Bronchial epithelial cell (primary cell): ENCODE data around the gene TRMU. TPM values are rescaled to one million over a fixed set of nuclear protein-coding genes. Genes with fewer than 3 reads are reported as not detected.

Experiments
- DNase-seq: peaks from one replicate; pipeline ENCODE4 v3.0.0-alpha.2; 2010; ENCODE audit warnings: low read depth
- FAIRE-seq: peaks from 2 replicates; lab custom pipeline; 2011; peaks lifted over from hg19 to GRCh38; lab: Jason Lieb, UNC
- H3K27me3 ChIP-seq: 2 replicates; pipeline ENCODE4 v1.5.1; 2011; ENCODE audit warnings: low read length; ENCODE audit not compliant: control insufficient read depth, insufficient read depth
- H3K36me3 ChIP-seq: 2 replicates; pipeline ENCODE4 v1.5.1; 2011; ENCODE audit warnings: low read length; ENCODE audit not compliant: control insufficient read depth, insufficient read depth
- H3K4me3 ChIP-seq: 2 replicates; pipeline ENCODE4 v1.5.1; 2011; ENCODE audit warnings: mild to moderate bottlenecking, low read depth, low read length, control low read depth
- total RNA-seq: library from RNA; depleted of rRNA; stranded (reverse); fragments of >200 nt; gene quantifications from 2 replicates; pipeline ENCODE4 v1.2.1, GENCODE V29; 2014
- TF ChIP-seq, protein P1 (sequence below): IDR thresholded peaks from 2 replicates; pipeline ENCODE4 v1.5.1; 2011; ENCODE audit warnings: mild to moderate bottlenecking, moderate library complexity, low read length, control low read depth, inconsistent platforms; ENCODE audit not compliant: insufficient read depth, severe bottlenecking

TRMU gene
- total RNA-seq, 1 donor from 2014 or later: 38.7 TPM

DNA sequence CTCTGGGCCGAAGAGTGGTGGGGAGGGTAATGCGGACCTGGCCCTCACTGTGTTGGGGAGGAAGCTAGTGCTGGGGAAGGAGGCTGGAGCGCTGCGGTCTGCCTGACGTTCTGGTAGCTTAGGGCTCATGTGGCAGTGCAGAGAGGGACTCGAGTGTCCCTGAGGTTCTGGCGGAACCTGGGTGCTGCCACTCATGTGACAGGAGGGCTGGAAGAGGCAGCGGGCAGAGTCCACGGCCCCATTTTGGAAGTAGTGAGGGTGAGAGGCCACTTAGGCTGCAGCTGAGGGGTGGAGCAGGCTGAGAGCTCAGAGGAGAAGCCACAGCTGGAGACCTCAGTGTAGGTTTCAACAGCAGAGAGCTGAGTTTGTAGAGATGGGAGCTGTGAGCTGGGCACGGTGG, 16.2 kb upstream of the TRMU start:
- TF ChIP-seq, protein P1, sequence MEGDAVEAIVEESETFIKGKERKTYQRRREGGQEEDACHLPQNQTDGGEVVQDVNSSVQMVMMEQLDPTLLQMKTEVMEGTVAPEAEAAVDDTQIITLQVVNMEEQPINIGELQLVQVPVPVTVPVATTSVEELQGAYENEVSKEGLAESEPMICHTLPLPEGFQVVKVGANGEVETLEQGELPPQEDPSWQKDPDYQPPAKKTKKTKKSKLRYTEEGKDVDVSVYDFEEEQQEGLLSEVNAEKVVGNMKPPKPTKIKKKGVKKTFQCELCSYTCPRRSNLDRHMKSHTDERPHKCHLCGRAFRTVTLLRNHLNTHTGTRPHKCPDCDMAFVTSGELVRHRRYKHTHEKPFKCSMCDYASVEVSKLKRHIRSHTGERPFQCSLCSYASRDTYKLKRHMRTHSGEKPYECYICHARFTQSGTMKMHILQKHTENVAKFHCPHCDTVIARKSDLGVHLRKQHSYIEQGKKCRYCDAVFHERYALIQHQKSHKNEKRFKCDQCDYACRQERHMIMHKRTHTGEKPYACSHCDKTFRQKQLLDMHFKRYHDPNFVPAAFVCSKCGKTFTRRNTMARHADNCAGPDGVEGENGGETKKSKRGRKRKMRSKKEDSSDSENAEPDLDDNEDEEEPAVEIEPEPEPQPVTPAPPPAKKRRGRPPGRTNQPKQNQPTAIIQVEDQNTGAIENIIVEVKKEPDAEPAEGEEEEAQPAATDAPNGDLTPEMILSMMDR: no peak
- no peak for FAIRE-seq
- no peak for DNase-seq
- no peaks in the 10 kb centered on the region for H3K27me3 ChIP-seq
- H3K36me3 ChIP-seq: peaks cover 9% of the 10 kb centered on the region
- no peak overlapping the region for H3K4me3 ChIP-seq

DNA sequence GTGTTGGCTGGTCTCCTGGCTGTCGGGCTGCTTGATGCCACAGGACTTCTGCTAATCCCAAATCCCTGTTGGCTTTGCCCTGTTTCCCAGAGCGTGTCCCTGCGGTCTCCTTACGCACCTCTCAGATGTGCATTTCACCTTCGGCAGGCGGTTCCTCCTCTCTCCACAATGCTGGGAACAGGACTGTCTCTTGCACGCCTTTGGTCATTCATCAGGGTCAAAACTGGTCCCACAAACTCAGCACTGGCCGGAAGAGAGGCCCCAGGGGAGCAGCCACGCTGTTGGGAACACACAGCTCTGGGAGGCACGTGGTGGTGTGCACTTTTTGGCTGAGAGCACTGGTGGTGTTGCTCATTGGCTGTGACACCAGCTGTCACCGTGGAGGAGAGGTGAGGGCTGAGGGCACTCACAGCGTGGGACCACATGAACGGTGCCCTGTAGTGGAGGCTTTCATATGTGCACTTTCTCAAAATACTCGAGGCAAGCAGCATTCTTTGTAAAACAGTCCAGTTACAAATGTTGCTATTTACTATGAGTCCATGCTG, 15.3 kb upstream of the TRMU start:
- DNase-seq (no peak), FAIRE-seq (no peak)
- TF ChIP-seq, protein P1: no peak
- H3K36me3 ChIP-seq: peaks cover 9% of the 10 kb centered on the region
- no peaks in the 10 kb centered on the region for H3K27me3 ChIP-seq
- H3K4me3 ChIP-seq: no peak overlapping the region

DNA sequence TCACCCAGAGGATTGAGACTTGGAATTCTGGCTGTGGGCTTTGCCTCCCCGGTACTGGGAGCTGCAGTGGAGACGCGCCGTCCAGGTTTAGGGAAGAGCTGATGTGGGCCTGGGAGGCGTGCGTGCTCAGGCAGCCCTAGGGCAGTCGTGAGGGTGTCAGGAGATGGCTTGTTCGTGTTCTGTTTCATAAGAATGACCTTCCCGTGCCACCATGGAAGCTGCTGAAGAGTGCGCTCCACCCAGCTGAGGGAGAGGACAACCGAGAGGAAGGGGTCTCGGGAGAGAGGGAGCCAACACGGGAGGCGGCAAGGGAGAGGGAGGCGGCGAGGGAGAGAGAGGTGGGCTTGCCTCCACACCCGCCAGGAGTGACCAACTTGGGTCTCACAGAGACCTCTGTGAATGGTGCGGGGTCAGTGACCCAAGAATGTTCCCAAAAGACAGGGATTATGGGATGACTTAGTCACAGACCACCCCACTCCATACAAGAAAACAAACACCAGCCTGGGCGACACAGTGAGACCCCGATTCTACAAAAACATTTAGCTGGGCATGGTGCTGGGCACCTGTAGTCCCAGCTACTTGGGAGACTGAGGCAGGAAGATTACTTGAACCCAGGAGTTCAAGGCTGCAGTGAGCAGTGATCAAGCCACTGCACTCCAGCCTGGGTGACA, 14.7 kb upstream of the TRMU start:
- no peak for DNase-seq
- no peak for FAIRE-seq
- peaks cover 11% of the 10 kb centered on the region for H3K36me3 ChIP-seq
- TF ChIP-seq, protein P1: no peak
- no peaks in the 10 kb centered on the region for H3K27me3 ChIP-seq
- H3K4me3 ChIP-seq: no peak overlapping the region

DNA sequence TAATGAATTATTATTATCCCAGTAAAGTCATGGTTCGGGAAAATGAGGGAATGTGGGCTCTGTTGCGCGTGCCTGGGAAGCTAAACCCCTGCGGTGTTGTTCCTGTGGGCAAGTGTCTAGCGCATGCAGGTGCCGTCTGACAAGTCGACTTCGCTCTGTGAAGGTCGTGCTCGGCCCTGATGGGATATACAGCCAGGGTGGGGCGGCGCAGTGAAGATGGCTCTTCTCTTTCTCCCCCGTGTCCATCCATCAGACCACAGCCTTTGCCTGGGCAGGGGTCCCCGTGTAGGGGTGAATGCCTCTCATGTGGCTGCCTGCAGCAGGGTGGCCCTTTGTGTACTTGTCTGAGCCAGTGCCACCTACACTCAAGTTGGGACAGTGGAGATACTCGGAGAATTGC, 12.8 kb upstream of the TRMU start:
- Histone ChIP-seq H3K36me3 (peaks cover 11% of the 10 kb centered on the region), H3K27me3 (no peaks in the 10 kb centered on the region), H3K4me3 (no peak overlapping the region)
- DNase-seq (no peak), FAIRE-seq (no peak)
- TF ChIP-seq, protein P1: no peak

DNA sequence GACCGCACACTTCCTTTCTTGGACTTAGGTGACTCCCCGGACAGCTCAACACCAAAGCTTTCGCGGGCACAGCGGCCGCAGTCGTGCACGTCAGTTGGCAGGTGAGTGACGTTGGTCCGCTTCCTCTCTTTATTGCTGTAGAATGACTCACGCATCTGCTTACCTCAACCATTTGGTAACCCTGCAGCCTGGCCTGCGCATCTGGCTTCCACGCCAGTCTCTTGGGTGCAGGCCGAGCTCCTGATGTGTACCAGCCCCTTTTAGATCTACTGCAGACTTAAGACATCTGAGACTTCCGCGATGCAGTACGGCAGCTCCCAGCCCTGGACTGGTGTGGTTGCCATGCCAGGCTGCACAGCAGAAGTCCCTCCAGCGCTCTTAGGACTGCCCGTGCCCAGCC, 12.4 kb upstream of the TRMU start:
- TF ChIP-seq, protein P1: no peak
- no peak for DNase-seq
- H3K27me3 ChIP-seq: no peaks in the 10 kb centered on the region
- no peak overlapping the region for H3K4me3 ChIP-seq
- H3K36me3 ChIP-seq: peaks cover 11% of the 10 kb centered on the region
- FAIRE-seq: no peak
